ENCODE results near the gene ZNF683.
"Not testable (repeated sequence)": the region's sequence is repeated elsewhere in the genome, so short reads cannot be mapped to it uniquely, and the experiment has no call there.

Gene ZNF683

GRCh38 chr1:26385063-26385462, 12.5 kb upstream of the ZNF683 start:
- not testable (repeated sequence) for DNase-seq (ENCODE audit: low read depth in 2 of 2)

GRCh38 chr1:26384076-26384475, 11.5 kb upstream of the ZNF683 start:
- DNase-seq (ENCODE audit: low read depth in 2 of 2), result no peak

GRCh38 chr1:26378879-26379251, 6.3 kb upstream of the ZNF683 start:
- DNase-seq (ENCODE audit: low read depth in 2 of 2), result no peak

- DNase-seq (ENCODE audit: low read depth in 2 of 2), result peak; percentile 79 to 80
Measured at GRCh38 chr1:26378088-26378878, 5.7 kb upstream of the ZNF683 start.

DNA sequence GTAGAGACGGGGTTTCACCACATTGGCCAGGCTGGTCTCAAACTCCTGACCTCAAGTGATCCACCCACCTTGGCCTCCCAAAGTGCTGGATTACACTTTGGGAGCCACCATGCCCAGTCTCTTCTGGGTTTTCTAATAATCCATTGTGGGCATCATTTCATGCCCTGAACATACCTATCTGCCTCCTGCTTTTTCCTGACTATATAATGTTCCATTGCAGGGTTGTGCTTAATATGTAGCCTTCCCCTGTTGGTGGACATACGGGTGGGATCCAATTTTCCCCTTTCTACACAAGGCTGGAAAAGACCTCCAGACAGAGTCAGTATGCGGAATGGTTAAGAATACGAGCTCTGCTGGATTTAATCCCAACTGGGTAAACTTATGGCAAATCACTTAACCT, 3.5 kb upstream of the ZNF683 start:
- no peak for DNase-seq (ENCODE audit: low read depth in 2 of 2)

- DNase-seq (ENCODE audit: low read depth in 2 of 2), result no peak
Measured at GRCh38 chr1:26375081-26375480, 2.5 kb upstream of the ZNF683 start.

- DNase-seq (ENCODE audit: low read depth in 2 of 2), result not testable (repeated sequence)
Measured at GRCh38 chr1:26374361-26374760, 1.8 kb upstream of the ZNF683 start.

DNA sequence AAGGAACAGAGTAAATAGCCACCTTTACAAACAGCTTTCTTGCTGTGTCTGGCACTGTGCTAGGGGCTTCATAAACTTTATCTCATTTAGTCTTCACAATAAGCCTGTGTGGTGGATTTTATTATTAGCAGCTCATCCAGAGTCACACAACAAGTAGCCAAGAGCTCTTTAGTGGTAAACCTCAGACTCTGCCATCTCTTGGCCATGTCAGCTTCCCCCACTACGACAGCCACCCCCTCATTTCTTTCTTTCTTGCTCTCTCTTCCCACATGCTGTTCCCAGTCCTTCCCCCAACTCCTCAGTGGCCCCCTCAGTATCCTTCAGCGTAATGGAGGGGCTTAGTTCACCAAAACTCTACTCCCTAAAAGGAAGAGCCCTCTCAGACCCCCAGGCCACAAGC, 1.2 kb upstream of the ZNF683 start:
- no peak for DNase-seq (ENCODE audit: low read depth in 2 of 2)

- peak in 1 of 2 donors; percentile 23 for DNase-seq (ENCODE audit: low read depth in 2 of 2)
Measured at GRCh38 chr1:26373281-26373680, 731 bp upstream of the ZNF683 start.

- no peak for DNase-seq (ENCODE audit: low read depth in 2 of 2)
Measured at GRCh38 chr1:26372039-26372438, 511 bp downstream of the ZNF683 start.

GRCh38 chr1:26370591-26371382, 1.8 kb downstream of the ZNF683 start:
- DNase-seq (ENCODE audit: low read depth in 2 of 2), result no peak

DNA sequence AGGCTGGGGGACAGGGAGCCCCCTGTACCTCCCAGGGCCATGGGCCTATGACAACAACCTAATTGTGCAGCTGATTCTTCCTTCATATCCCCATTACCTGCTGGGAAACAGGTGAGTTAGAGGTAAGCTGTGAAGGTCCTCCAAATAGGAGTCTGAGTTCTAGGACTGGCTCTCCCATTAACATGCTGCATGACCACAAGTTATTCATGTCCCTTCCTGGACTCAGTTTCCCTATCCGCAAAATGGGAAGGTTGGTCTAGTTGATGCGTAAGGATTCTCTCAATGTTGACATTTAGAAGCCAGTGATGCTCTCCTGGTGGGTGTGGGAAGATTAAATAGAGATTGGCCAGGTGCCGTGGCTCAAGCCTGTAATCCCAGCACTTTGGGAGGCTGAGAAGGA, 4.1 kb downstream of the ZNF683 start:
- no peak for DNase-seq (ENCODE audit: low read depth in 2 of 2)

DNA sequence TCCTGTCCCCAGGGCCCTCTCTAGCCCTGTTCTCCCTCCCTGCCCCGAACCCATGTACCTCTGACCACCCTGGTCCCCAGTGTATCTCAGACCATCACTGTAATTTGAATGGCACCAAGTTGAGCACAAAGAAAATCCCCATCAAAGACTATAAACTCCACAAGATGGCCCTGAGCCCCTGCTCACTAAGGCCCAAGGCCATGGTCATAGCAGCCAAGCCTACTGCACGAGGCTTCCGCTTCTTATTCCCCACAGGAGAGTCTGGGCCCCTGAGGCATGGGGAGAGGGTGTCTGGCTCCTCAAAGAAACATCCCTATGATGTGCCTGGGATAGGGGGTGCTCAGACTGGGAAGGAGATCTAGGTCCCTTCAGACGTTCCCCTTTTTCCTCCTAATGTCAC, 4.5 kb downstream of the ZNF683 start:
- no peak for DNase-seq (ENCODE audit: low read depth in 2 of 2)

GRCh38 chr1:26367441-26367840, 5.1 kb downstream of the ZNF683 start:
- no peak for DNase-seq (ENCODE audit: low read depth in 2 of 2)

- no peak for DNase-seq (ENCODE audit: low read depth in 2 of 2)
Measured at GRCh38 chr1:26364956-26365355, 7.6 kb downstream of the ZNF683 start.

- DNase-seq (ENCODE audit: low read depth in 2 of 2), result peak; percentile 68 to 72
Measured at GRCh38 chr1:26363549-26364448, 8.8 kb downstream of the ZNF683 start.

GRCh38 chr1:26362331-26362730, 10.2 kb downstream of the ZNF683 start:
- DNase-seq (ENCODE audit: low read depth in 2 of 2), result no peak

DNA sequence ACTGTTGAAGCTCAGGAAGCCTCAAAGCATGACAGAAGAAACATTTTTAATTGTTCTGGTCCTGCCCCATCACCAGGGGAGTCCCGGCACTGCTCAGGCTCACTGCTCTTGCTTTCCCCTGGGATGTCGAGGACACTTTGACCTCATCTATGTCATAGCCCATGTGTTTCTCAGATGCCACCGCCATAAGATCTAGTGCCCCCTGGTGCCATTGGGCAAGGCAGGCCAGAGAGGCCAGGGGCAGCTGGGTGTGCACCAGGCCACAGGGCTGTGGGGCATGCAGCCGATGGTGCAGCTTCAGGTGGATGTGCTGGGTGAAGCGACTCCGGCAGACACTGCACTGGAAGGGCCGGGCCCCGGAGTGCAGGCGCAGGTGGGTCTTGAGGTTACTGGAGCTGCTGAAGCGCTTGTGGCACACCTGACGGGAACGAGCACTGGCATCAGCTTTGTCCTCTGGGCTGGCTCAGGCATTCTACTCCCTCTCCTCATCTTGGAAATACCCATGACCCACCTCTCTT, 10.9 kb downstream of the ZNF683 start:
- DNase-seq (ENCODE audit: low read depth in 2 of 2), result no peak

- DNase-seq (ENCODE audit: low read depth in 2 of 2), result no peak
Measured at GRCh38 chr1:26360807-26361604, 11.5 kb downstream of the ZNF683 start.

DNA sequence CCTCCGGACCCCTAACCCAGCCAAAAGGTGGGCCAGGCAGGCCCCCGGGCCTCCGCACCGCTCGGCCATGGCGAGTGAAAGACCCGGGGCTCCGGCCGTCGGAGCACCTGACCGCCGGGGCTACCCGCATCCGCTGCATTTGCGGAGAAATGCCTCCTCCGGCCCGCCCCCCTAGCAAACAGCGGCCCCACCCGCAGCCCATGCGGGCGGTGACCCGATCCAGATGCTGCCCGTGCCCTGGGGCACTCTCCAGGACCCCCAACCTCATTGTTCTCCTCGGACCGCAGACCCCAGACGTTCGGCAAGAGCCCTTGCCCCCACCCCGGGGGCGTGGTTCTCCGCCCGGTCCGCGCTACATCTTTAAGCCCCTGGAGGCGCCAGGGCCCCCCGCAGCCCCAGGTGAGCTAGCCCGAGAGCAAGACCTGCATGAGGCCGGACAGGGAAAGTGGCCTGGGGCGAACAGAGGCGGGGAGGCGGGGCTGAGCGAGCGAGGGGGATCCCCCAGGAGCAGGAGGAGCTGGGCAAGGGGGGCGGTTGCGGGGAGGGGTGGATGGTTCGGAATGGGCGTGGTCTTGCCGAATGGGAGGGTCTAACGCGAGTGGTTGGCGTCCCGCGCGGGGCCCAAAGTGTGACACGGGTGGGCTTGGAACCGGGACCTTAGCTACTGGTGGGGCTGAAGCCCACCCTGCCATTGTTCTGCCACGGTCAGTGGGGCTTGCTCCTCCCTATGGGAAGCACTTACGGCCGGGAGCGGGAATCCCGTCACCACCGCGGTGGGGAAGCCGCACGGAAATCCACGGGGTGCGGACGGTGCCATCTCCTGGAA, 12.4 kb downstream of the ZNF683 start:
- DNase-seq (ENCODE audit: low read depth in 2 of 2), result peak; percentile 18 to 42
